Measurements from ENCODE around the gene EIF5A.

DNA sequence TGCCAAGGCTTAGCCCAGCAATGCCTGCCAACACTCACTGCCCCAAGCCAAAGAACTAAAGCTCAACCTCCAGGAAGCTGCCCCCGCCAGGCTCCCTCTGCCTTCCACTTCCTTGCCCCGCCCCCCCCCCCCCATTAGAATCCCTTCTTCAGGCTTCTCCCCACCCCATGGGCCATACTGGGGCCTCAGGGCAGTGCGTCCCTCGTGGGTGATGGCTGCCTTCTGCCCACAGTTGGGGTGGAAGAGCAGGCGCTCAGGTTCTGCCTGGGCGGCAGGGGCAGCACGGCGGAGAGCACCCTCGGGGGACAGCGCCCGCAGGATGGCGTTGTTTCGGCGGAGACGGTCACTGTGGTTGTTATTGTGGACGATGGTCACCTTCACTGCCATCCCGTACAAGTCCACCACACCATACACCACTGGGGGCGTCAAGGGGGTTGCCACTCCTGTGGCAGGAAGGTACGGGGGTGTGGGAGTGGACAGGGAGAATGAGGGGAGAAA, 17.7 kb downstream of the EIF5A start:
- TF ChIP-seq, protein P1, sequence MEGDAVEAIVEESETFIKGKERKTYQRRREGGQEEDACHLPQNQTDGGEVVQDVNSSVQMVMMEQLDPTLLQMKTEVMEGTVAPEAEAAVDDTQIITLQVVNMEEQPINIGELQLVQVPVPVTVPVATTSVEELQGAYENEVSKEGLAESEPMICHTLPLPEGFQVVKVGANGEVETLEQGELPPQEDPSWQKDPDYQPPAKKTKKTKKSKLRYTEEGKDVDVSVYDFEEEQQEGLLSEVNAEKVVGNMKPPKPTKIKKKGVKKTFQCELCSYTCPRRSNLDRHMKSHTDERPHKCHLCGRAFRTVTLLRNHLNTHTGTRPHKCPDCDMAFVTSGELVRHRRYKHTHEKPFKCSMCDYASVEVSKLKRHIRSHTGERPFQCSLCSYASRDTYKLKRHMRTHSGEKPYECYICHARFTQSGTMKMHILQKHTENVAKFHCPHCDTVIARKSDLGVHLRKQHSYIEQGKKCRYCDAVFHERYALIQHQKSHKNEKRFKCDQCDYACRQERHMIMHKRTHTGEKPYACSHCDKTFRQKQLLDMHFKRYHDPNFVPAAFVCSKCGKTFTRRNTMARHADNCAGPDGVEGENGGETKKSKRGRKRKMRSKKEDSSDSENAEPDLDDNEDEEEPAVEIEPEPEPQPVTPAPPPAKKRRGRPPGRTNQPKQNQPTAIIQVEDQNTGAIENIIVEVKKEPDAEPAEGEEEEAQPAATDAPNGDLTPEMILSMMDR (conservative IDR thresholded peaks at IDR 0.05; ENCODE audit: low read depth, low read length) = no peak
- no peak for TF ChIP-seq EZH2 (IDR thresholded peaks at IDR 0.05; ENCODE audit: low read length, unreplicated experiment)
